GM23338 (cell line): ENCODE measurements around the gene CCT5. TPM values are rescaled to one million over a fixed set of nuclear protein-coding genes. Genes with fewer than 3 reads are reported as not detected.
"Not testable (repeated sequence)": the region's sequence is repeated elsewhere in the genome, so short reads cannot be mapped to it uniquely, and the experiment has no call there.

Experiments
- ATAC-seq: fragments of 200-7000 bp; cut with Tn5 transposase; 3 replicates; pipeline ENCODE4 v1.9.1; 2020
- DNase-seq: peaks from one replicate; pipeline ENCODE4 v3.0.0-alpha.2; 2015; ENCODE audit warnings: low spot score
- H2AFZ ChIP-seq: fragments of 200-600 bp; sonication (generic); 2 replicates; pipeline ENCODE4 v1.8.0; 2016; ENCODE audit warnings: antibody characterized with exemption, mild to moderate bottlenecking, moderate library complexity
- H3F3A ChIP-seq: fragments of 200-600 bp; sonication (generic); replicated peaks from 2 replicates; pipeline ENCODE4 v1.8.0; 2017; ENCODE audit warnings: antibody characterized with exemption, mixed run types, low read depth
- H3K27ac ChIP-seq: fragments of 200-600 bp; sonication (generic); 2 replicates; pipeline ENCODE4 v1.6.1; 2016; ENCODE audit warnings: low read depth
- H3K27me3 ChIP-seq: fragments of 200-600 bp; sonication (generic); 2 replicates; pipeline ENCODE4 v1.8.0; 2016; ENCODE audit warnings: mild to moderate bottlenecking, mixed run types, moderate library complexity; ENCODE audit not compliant: insufficient read depth
- H3K36me3 ChIP-seq: fragments of 200-600 bp; sonication (generic); 2 replicates; pipeline ENCODE4 v1.8.0; 2016; ENCODE audit warnings: mild to moderate bottlenecking; ENCODE audit not compliant: insufficient read depth
- H3K4me1 ChIP-seq: fragments of 200-600 bp; sonication (generic); 2 replicates; pipeline ENCODE4 v1.8.0; 2016; ENCODE audit warnings: mild to moderate bottlenecking, moderate library complexity; ENCODE audit not compliant: insufficient read depth
- H3K4me2 ChIP-seq: fragments of 200-600 bp; sonication (generic); 2 replicates; pipeline ENCODE4 v1.7.1; 2017; ENCODE audit warnings: mixed run types
- H3K4me3 ChIP-seq: fragments of 200-600 bp; sonication (generic); 2 replicates; pipeline ENCODE4 v1.6.1; 2016; ENCODE audit warnings: mixed run types
- H3K79me2 ChIP-seq: fragments of 200-600 bp; sonication (generic); replicated peaks from 2 replicates; pipeline ENCODE4 v1.8.0; 2017; ENCODE audit warnings: mild to moderate bottlenecking; ENCODE audit not compliant: insufficient read depth
- H3K9me2 ChIP-seq: fragments of 200-600 bp; sonication (generic); 2 replicates; pipeline ENCODE4 v1.8.0; 2017; ENCODE audit not compliant: insufficient read depth
- H4K20me1 ChIP-seq: fragments of 200-600 bp; sonication (generic); replicated peaks from 2 replicates; pipeline ENCODE4 v1.8.0; 2017; ENCODE audit warnings: mild to moderate bottlenecking; ENCODE audit not compliant: insufficient read depth
- H3K27ac Mint-ChIP-seq: 2 replicates; pipeline ENCODE4 v1.8.0; 2020; ENCODE audit warnings: inconsistent platforms, mild to moderate bottlenecking, moderate library complexity, mixed read lengths
- H3K27me3 Mint-ChIP-seq: 3 replicates; pipeline ENCODE4 v1.8.0; 2022; ENCODE audit warnings: low read depth, mild to moderate bottlenecking, moderate library complexity, mixed read lengths, inconsistent platforms; ENCODE audit not compliant: insufficient read depth, poor library complexity
- H3K36me3 Mint-ChIP-seq: 3 replicates; pipeline ENCODE4 v1.8.0; 2021; ENCODE audit warnings: low read depth, mild to moderate bottlenecking, inconsistent platforms, moderate library complexity, mixed read lengths
- H3K4me1 Mint-ChIP-seq: 3 replicates; pipeline ENCODE4 v1.8.0; 2020; ENCODE audit warnings: mild to moderate bottlenecking, inconsistent platforms, mixed read lengths
- H3K4me3 Mint-ChIP-seq: 3 replicates; pipeline ENCODE4 v1.8.0; 2021; ENCODE audit warnings: moderate library complexity, mild to moderate bottlenecking, inconsistent platforms, mixed read lengths
- H3K9me3 Mint-ChIP-seq: 3 replicates; pipeline ENCODE4 v1.8.0; 2020; ENCODE audit warnings: moderate library complexity, mild to moderate bottlenecking, inconsistent platforms, mixed read lengths
- CREB1 ChIP-seq: fragments of 250-450 bp; sonication (Bioruptor Pico); IDR thresholded peaks from 2 replicates; pipeline ENCODE4 v1.5.0; 2020; ENCODE audit warnings: low read depth, mild to moderate bottlenecking, moderate library complexity
- CTCF ChIP-seq, 2 experiments: fragments of 200-600 bp in 1 of 2; sonication (generic) in 1 of 2; conservative IDR thresholded peaks; 2 replicates each; pipeline versions ENCODE4 v1.5.1 to v1.6.1; 2016 to 2017; ENCODE audit warnings: antibody characterized with exemption in 2 of 2, low read depth in 2 of 2, mild to moderate bottlenecking in 2 of 2, moderate library complexity in 1 of 2
- ETS1 ChIP-seq: IDR thresholded peaks from 2 replicates; pipeline ENCODE4 v1.6.1; 2016; ENCODE audit warnings: antibody characterized with exemption
- EZH2 ChIP-seq: fragments of 200-600 bp; sonication (generic); IDR thresholded peaks from one replicate; pipeline ENCODE4 v1.8.0; 2017; ENCODE audit warnings: antibody characterized with exemption, mild to moderate bottlenecking, low read depth; ENCODE audit not compliant: unreplicated experiment
- EZH2phosphoT487 ChIP-seq: fragments of 200-600 bp; sonication (generic); IDR thresholded peaks from one replicate; pipeline ENCODE4 v1.8.1; 2018; ENCODE audit warnings: antibody characterized with exemption; ENCODE audit not compliant: unreplicated experiment
- JUNB ChIP-seq: IDR thresholded peaks from one replicate; pipeline ENCODE4 v1.6.1; 2016; ENCODE audit warnings: antibody characterized with exemption; ENCODE audit not compliant: unreplicated experiment
- NANOG ChIP-seq: IDR thresholded peaks from 2 replicates; pipeline ENCODE4 v1.6.1; 2016; ENCODE audit warnings: antibody characterized with exemption, borderline replicate concordance
- POLR2AphosphoS5 ChIP-seq: IDR thresholded peaks from 2 replicates; pipeline ENCODE4 v1.6.1; 2016; ENCODE audit warnings: antibody characterized with exemption, low read depth
- STAT1 ChIP-seq: IDR thresholded peaks from one replicate; pipeline ENCODE4 v1.6.1; 2016; ENCODE audit warnings: antibody characterized with exemption; ENCODE audit not compliant: unreplicated experiment
- ZNF331 ChIP-seq: fragments of 250-450 bp; sonication (Bioruptor Pico); IDR thresholded peaks from 2 replicates; pipeline ENCODE4 v1.5.0; 2020; ENCODE audit warnings: low read depth, mild to moderate bottlenecking, moderate library complexity
- polyA plus RNA-seq: library from polyadenylated mRNA; unstranded; fragments of >200 nt; fragmentation: Nextera tagmentation; extraction: Ambion mirVana; gene quantifications from 2 replicates; pipeline ENCODE4 v1.2.1, GENCODE V29; 2016
- total RNA-seq: library from RNA; depleted of rRNA; stranded (reverse); fragments of >200 nt; shearing (Covaris generic); gene quantifications from 2 replicates; pipeline ENCODE4 v1.2.3, GENCODE V29; 2014

The CCT5 gene
- total and polyA plus RNA-seq, 2 experiments from 2014 or later, result 576 to 661 TPM

- TF ChIP-seq ETS1, result no peak
- TF ChIP-seq EZH2phosphoT487, result no peak
- TF ChIP-seq STAT1, result no peak
- TF ChIP-seq ZNF331 (CRISPR knock-in tag), result no peak
- TF ChIP-seq CTCF (conservative IDR thresholded peaks at IDR 0.05; ENCODE audit: low read depth in 2 of 2), result no peak
- TF ChIP-seq POLR2AphosphoS5, result no peak
- no peak for TF ChIP-seq CREB1 (CRISPR knock-in tag)
- TF ChIP-seq NANOG, result no peak
- no peak for TF ChIP-seq EZH2
- TF ChIP-seq JUNB, result no peak
Measured at GRCh38 chr5:10310066-10310779, 60.1 kb downstream of the CCT5 start (continued).

GRCh38 chr5:10310835-10311570, 60.9 kb downstream of the CCT5 start:
- not testable (repeated sequence) for H3K9me2 ChIP-seq, H3K27ac Mint-ChIP-seq, DNase-seq, H4K20me1 ChIP-seq, H3K9me3 Mint-ChIP-seq, H3K36me3 Mint-ChIP-seq, ATAC-seq, H3K27me3 ChIP-seq, H3K4me2 ChIP-seq, H3K79me2 ChIP-seq, H3F3A ChIP-seq, H3K27ac ChIP-seq, H3K4me3 ChIP-seq, H3K36me3 ChIP-seq, H3K4me3 Mint-ChIP-seq
- peaks cover 24% of the 10 kb centered on the region for H3K27me3 Mint-ChIP-seq
- H2AFZ ChIP-seq, result peak overlapping the region; percentile 33; the same call in 1 of the 2 replicates
- H3K4me1 ChIP-seq, result peaks cover 13% of the 10 kb centered on the region
- peaks cover 21% of the 10 kb centered on the region for H3K4me1 Mint-ChIP-seq
